Measurements from ENCODE around the gene MARCHF5.
"Not testable (repeated sequence)": the region's sequence is repeated elsewhere in the genome, so short reads cannot be mapped to it uniquely, and the experiment has no call there.

Gene MARCHF5

GRCh38 chr10:92305133-92306072, 14.4 kb downstream of the MARCHF5 start:
- DNase-seq = no peak

DNA sequence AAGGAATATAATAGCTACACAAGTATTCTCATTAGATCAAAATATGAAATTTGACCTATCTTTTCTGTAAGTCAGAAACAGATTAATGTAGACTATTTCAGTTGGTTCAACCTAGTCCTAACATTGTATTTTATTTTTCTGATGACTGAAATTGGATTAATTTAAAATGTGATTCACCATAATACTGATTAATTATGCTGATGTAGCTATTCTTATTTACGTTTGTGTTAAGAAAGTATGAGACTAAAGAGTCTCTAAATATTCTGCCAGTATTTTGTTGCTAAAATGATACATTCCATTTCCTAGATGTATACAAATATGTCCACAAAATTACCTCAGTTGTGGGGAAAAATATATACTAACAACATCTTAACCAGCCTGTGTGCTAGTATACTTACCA, 18.3 kb downstream of the MARCHF5 start:
- no peak for DNase-seq

DNA sequence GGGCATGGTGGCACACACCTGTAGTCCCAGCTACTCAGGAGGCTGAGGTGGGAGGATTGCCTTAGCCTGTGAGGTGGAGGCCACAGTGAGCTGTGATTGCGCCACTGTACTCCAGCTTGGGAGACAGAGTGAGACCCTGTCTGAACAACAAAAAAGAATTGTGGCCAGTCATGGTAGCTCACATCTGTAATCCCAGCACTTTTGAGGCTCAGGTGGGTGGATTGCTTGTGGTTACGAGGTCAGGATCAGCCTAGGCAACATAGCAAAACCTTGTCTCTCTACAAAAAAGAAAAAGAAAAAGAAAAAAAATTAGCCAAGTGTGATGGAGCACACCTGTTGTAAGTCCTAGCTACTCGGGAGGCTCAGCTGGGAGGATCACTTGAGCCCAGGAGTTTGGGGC, 22.8 kb downstream of the MARCHF5 start:
- DNase-seq = no peak

GRCh38 chr10:92316610-92317009, 25.6 kb downstream of the MARCHF5 start:
- no peak for DNase-seq

- DNase-seq = no peak
Observed at GRCh38 chr10:92323079-92323478, 32.1 kb downstream of the MARCHF5 start.

DNA sequence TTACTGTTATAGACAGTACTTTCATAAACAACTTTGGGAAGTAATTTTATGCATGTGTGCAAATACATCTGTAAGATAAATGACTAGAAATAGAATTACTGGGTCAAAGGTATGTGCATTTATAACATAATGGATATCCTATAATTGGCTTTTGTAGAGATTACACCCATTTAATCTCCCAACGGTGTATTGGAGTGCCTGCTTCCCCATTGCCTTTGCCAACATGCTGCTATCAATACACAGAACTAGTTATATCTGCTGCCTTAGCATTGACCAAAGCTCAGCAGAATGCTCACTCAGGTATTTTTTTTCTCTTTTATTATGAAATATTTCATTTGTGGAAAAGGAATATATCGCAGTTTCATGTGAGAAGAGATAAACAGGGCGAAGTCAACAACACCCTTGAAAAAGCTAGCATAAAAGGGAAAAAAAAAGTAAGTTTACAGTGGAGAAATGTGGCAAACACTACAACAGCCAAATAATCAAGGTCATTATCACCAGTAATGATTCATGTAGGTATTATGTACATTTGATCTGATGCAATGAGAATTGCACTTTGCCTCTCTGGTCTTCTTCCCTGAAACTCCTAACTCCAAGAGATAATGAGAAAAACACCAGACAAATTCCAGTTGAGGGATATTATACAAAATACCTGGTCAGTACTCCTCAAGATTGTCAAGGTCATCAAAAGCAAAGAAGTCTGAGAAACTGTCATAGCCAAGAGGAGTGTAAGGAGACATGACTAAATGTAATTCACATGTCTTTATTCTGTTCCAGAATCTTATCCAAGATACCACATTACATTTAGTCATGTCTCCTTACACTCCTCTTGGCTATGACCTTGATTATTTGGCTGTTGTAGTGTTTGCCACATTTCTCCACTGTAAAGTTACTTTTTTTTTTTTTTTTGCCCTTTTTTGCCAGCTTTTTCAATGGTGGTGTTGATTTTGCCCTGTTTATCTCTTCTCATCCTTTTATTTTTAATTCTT, 36.8 kb downstream of the MARCHF5 start:
- peak; percentile 13 for DNase-seq

DNA sequence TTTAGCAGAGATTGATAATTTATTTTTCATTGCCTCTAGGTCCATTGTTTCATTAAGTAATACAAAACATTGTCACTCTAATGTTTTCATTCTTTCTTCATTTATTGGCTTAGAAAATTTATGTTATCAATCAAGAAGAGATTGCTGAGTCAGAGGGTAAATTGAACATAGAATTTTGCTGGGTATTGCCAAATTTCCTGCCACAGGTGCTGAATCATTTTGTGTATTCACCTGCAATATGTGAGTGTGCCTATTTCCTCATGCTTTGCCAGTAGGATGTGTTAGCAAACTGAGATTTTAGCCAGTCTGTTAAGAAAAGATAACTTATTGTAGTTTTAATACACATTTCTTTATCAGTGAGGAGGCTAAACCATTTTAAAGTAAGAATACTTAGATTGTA, 38.0 kb downstream of the MARCHF5 start:
- no peak for DNase-seq

- not testable (repeated sequence) for DNase-seq
Observed at GRCh38 chr10:92329927-92330326, 39.0 kb downstream of the MARCHF5 start.

- DNase-seq = no peak
Observed at GRCh38 chr10:92342796-92343195, 51.8 kb downstream of the MARCHF5 start.

DNA sequence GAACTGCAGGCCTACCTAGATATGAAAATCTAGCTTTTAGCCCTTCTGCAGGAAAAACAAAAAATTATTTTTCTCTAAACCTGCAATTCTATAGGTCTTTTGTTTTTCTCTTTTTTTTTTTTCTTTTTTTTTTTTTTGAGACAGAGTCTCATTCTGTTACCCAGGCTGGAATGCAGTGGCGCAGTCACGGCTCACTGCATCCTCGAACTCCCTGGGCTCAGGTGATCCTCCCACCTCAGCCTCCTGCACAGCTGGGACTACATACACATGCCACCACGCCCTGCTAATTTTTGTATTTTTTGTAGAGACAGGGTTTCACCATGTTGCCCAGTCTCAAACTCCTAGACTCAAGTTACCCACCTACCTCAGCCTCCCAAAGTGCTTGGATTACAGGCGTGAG, 54.6 kb downstream of the MARCHF5 start:
- not testable (repeated sequence) for DNase-seq

DNA sequence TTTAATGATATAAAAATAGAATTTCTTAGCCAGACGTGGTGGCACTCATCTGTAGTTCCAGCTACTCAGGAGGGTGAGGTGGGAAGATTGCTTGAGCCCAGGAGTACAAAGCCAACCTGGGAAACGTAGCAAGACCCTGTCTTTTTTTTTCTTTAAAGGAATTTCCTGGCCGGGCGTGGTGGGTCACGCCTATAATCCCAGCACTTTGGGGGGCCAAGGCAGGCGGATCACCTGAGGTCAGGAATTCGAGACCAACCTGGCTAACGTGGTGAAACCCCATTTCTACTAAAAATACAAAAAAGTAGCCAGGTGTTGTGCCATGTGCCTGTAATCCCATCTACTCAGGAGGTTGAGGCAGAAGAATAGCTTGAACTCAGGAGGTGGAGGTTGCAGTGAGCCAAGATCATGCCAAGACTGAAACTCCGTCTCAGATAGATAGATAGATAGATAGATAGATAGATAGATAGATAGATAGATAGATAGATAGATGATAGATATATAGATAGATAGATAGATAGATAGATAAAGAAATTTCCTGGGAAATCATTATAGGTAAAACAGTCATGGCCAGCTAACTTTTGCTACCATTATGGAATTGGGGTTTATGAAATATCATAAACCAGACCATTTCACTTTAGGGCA, 56.2 kb downstream of the MARCHF5 start:
- DNase-seq = not testable (repeated sequence)

- no peak for DNase-seq
Observed at GRCh38 chr10:92350411-92350810, 59.4 kb downstream of the MARCHF5 start.

- no peak for DNase-seq
Observed at GRCh38 chr10:92354587-92354986, 63.6 kb downstream of the MARCHF5 start.

DNA sequence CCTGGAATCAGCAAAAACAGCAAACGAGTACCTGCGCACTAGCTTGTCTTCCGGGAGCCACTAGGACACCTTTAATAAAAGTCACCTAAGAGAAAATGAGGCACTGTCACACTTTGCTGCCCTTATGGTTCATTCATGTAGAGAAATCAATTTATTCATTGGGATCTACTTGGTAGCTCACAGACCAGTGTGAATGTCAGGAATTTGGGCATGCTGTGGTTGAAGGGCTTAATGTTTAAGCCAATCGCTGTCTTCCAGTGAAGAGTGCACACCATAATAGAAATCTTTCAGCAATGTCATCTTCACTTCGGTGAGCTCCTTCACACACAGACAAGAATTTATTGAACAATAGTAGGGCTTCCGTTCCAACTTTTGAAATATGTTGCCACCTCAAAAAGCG, 65.1 kb downstream of the MARCHF5 start:
- DNase-seq = no peak

DNA sequence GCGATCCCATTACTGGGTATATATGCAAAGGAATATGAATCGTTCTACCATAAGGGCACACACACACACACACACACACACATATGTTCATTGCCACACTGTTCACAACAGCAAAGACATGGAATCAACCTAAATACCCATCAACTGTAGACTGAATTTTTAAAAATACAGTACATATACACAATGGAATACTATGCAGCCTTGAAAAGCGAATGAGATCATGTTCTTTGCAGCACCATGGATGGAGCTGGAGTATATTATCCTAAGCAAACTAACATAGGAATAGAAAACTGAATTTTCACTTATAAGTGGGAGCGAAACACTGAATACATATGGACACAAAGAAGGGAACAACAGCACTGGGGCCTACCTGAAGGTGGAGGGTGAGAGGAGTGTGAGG, 72.5 kb downstream of the MARCHF5 start:
- no peak for DNase-seq

DNA sequence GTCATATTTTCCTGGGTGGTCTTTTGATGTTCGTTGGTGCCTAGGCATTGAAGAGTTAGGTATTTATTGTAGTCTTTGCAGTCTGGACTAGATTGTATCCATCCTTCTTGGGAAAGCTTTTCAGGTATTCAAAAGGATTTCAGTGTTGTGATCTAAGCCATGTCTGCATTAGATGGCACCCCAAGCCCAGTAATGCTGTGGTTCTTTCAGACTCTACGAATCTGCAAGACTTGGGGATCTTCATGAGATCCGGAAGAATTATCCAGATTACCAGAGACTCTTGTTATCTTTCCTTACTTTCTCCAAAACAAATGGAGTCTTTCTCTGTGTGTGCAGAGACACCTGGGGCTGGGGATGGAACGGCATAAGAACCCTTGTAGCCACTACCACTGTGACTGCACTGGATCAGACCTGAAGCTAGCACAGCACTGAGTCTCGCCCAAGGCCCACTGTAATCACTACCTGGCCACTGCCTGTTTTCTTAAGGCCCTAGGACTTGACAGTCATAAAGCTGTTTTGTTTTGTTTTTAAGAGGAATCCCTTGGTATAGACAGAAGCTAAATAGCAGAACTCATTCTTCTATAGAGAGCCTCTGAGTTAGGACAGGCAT, 75.5 kb downstream of the MARCHF5 start:
- DNase-seq = no peak

DNA sequence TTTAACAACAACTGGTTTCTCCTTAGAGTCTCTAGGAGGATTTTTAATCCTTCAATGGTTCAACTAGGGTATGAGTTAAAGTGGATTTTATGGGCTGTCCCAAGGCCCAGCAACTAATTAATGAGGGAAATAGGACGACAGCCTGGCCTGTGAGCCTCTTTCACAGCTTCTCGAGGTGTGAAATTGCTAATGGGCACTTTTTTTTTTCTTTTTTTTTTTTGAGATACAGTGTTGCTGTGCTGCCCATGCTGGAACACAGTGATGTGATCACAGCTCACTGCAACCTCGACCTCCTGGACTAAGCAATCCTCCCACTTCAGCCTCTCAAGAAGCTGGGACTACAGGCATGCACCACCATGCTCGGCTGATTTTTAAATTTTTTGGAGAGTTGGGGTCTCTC, 87.0 kb downstream of the MARCHF5 start:
- DNase-seq = no peak

DNA sequence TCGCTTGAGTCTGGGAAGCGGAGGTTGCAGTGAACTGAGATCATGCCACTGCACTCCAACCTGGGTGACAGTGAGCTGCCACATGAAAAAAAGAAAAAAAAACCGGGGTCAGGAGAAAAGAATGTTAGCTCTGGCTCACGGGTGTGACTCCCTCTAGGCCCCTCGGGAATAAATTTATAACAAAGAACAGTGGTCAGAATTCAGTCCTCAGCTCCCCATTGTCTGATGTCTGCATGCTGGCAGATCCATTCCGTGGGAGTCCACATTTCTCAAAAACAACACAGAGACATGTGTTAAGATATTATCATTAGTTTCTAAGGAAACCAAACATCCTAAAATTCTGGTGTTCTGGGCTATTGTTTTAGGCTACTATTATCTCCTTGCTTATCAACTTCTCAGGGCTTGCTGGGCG, 90.6 kb downstream of the MARCHF5 start:
- no peak for DNase-seq

GRCh38 chr10:92382631-92383030, 91.7 kb downstream of the MARCHF5 start:
- no peak for DNase-seq

DNA sequence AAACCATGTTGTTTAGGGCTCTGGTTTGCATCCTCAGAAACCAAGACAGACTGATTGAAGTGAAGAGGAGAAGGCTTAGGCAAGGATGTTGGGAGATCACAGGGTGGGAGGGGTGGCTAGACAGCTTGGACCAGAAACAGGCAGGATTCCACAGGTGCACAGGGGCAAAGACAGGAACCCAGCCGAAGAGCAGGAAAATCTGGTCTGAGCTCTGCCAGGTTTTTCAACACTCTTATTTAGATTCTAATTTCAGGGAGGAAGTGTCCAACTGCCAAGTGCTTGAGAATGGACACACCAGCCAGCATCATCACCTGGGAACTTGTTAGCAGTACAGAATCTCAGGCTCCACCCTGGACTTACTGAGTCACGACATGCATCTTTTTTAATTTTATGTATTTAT, 93.8 kb downstream of the MARCHF5 start:
- no peak for DNase-seq

DNA sequence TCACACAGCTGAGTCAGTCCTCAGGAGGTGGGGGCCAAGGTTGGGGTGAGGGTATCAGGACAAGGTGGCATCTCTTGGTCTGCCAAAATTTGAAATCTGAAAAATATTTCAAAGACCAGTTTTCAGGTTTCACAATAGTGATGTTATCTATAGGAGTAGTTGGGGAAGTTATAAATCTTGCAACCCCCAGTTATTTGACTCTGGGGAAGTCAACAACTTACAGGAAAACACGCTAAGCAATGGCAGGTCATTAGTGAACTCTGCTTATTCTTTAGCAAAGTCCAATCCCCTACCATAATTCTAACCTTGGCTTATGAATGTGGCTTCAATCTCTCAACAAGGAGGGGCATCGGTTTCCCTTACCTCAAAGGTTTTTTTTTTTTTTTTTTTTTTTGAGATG, 94.9 kb downstream of the MARCHF5 start:
- DNase-seq = peak; percentile 68

- DNase-seq = peak; percentile 89
Observed at GRCh38 chr10:92387289-92387940, 96.4 kb downstream of the MARCHF5 start.

All from hematopoietic multipotent progenitor cell treated with erythropoietin and hydrocortisone succinate and interleukin-3 and kit ligand, for 4 days (in vitro differentiated cells).